ENCODE data around the gene SLX4IP. TPM values are rescaled to one million over a fixed set of nuclear protein-coding genes. Genes with fewer than 3 reads are reported as not detected.

Gene SLX4IP
- polyA plus RNA-seq, 3 donors: 0.76 to 2.5 (median 1.1) TPM

DNA sequence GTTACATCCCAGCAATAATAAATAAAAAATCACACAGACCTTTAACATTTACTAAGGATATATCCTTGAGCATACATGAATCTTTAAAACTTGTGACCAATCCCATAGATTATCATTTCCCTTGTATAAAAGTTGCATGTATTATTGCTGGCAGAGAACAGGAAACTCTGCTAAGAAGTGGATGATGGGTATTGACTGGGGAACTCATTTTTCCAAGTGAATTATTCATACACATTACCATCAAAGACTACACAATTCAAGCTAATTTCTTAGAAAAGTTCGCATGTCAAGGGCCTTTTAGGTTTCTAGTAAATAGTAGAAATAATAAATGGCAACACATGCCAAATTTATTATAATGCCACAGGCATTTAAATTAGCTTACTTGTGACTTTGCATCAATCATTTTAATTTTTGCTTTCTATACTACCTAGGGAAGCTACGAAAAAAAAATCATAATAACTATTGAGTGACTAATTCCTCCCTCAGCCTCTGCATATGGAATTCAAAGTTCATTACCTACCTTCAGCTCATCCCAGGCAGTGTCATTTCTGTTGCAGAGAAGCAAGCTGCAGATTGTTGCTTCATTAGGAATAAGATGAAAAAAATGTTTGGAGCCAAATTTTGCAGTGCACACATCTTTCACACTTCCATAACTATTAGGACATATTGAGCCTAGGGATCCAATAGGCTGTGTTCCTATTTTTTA, 26.8 kb upstream of the SLX4IP start:
- Histone ChIP-seq H2AFZ (ENCODE audit: insufficient read depth, low read depth, low read length, poor library complexity, severe bottlenecking) (no peak overlapping the region), H3K9ac (ENCODE audit: insufficient read depth, low read length, poor library complexity, severe bottlenecking) (no peak overlapping the region), H3K4me1 (ENCODE audit: control insufficient read depth in 1 of 2, insufficient read depth in 2 of 2, low read length in 2 of 2) (peaks cover 2 to 12% of the 10 kb centered on the region in 2 donors), H3K36me3 (replicated peaks in 1 of 2; ENCODE audit: control insufficient read depth in 1 of 2, insufficient read depth in 2 of 2, low read length in 2 of 2) (peaks cover 44 to 56% of the 10 kb centered on the region in 2 donors), H3K27me3 (ENCODE audit: control insufficient read depth in 2 of 2, insufficient read depth in 2 of 2, low read length in 2 of 2) (no peaks in the 10 kb centered on the region), H3K79me2 (ENCODE audit: insufficient read depth, low read length) (no peaks in the 10 kb centered on the region), H3K27ac (ENCODE audit: low read depth in 1 of 2, low read length in 2 of 2) (no peak overlapping the region), H3K4me3 (replicated peaks in 1 of 3; ENCODE audit: low read depth in 2 of 3, low read length in 3 of 3) (no peak overlapping the region), H3K9me3 (replicated peaks in 1 of 2; ENCODE audit: control insufficient read depth in 1 of 2, insufficient read depth in 1 of 2, low read length in 2 of 2) (no peaks in the 10 kb centered on the region), H4K20me1 (ENCODE audit: insufficient read depth, low read length) (peaks cover under 1% of the 10 kb centered on the region), H3K4me2 (replicated peaks; ENCODE audit: extremely low read depth, low read length, poor library complexity, severe bottlenecking) (no peak overlapping the region)
- Mint-ChIP-seq H3K4me3 (no peak overlapping the region), H3K27ac (no peak overlapping the region), H3K27me3 (ENCODE audit: low read depth in 3 of 3) (no peaks in the 10 kb centered on the region), H3K9me3 (peaks cover 0 to 8% (median 0%) of the 10 kb centered on the region in 7 donors), H3K4me1 (peaks cover 12% of the 10 kb centered on the region), H3K36me3 (peaks cover 46 to 49% of the 10 kb centered on the region in 2 donors)
- DNase-seq: no peak
- no CpG with 5 or more reads among the region's 2 CpGs for WGBS (ENCODE audit: insufficient coverage)
- intact Hi-C loops (cut with micrococcal nuclease): no loop called here
- TF ChIP-seq, protein P1, sequence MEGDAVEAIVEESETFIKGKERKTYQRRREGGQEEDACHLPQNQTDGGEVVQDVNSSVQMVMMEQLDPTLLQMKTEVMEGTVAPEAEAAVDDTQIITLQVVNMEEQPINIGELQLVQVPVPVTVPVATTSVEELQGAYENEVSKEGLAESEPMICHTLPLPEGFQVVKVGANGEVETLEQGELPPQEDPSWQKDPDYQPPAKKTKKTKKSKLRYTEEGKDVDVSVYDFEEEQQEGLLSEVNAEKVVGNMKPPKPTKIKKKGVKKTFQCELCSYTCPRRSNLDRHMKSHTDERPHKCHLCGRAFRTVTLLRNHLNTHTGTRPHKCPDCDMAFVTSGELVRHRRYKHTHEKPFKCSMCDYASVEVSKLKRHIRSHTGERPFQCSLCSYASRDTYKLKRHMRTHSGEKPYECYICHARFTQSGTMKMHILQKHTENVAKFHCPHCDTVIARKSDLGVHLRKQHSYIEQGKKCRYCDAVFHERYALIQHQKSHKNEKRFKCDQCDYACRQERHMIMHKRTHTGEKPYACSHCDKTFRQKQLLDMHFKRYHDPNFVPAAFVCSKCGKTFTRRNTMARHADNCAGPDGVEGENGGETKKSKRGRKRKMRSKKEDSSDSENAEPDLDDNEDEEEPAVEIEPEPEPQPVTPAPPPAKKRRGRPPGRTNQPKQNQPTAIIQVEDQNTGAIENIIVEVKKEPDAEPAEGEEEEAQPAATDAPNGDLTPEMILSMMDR (IDR thresholded peaks at IDR 0.05): no peak

DNA sequence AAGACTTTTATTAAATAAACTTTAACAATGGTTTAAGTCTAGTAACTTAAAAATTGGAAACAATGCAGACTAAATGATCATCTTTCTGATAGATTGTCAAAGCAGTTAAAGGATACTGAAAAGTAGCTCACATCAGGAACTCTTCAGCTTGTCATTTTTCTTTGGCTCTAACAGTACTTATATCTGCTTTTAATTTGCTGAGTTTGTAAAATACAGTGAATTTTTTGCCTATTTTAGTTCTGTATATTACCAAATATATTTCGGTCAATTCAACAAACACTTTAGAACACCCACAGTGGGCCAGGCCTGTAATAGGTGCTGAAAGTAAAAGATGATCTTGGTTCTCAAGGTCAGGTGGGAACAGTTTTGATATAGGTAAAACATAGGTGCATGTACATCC, 23.4 kb upstream of the SLX4IP start:
- WGBS (ENCODE audit: insufficient coverage): no CpG with 5 or more reads among the region's 1 CpG
- no peak for DNase-seq

More for the DNA sequence above, 23.4 kb upstream of the SLX4IP start:
- Mint-ChIP-seq H3K27ac (no peak overlapping the region), H3K4me1 (no peaks in the 10 kb centered on the region), H3K36me3 (peaks cover 52 to 58% of the 10 kb centered on the region in 2 donors), H3K27me3 (ENCODE audit: low read depth in 3 of 3) (no peaks in the 10 kb centered on the region), H3K4me3 (no peak overlapping the region), H3K9me3 (peaks cover 0 to 8% (median 0%) of the 10 kb centered on the region in 7 donors)
- H3K79me2 ChIP-seq (ENCODE audit: insufficient read depth, low read length): no peaks in the 10 kb centered on the region
- peaks cover 21% of the 10 kb centered on the region for H4K20me1 ChIP-seq (ENCODE audit: insufficient read depth, low read length)
- no peak overlapping the region for H3K4me2 ChIP-seq (replicated peaks; ENCODE audit: extremely low read depth, low read length, poor library complexity, severe bottlenecking)
- no peak overlapping the region for H3K27ac ChIP-seq (ENCODE audit: low read depth in 1 of 2, low read length in 2 of 2)
- no peak overlapping the region for H3K4me3 ChIP-seq (replicated peaks in 1 of 3; ENCODE audit: low read depth in 2 of 3, low read length in 3 of 3)
- TF ChIP-seq, protein P1 (IDR thresholded peaks at IDR 0.05): no peak
- no peak overlapping the region for H3K9ac ChIP-seq (ENCODE audit: insufficient read depth, low read length, poor library complexity, severe bottlenecking)
- no peaks in the 10 kb centered on the region for H3K9me3 ChIP-seq (replicated peaks in 1 of 2; ENCODE audit: control insufficient read depth in 1 of 2, insufficient read depth in 1 of 2, low read length in 2 of 2)
- no peaks in the 10 kb centered on the region for H3K27me3 ChIP-seq (ENCODE audit: control insufficient read depth in 2 of 2, insufficient read depth in 2 of 2, low read length in 2 of 2)
- peaks cover 49 to 72% of the 10 kb centered on the region in 2 donors for H3K36me3 ChIP-seq (replicated peaks in 1 of 2; ENCODE audit: control insufficient read depth in 1 of 2, insufficient read depth in 2 of 2, low read length in 2 of 2)
- intact Hi-C loops (cut with micrococcal nuclease): no loop called here
- no peak overlapping the region for H2AFZ ChIP-seq (ENCODE audit: insufficient read depth, low read depth, low read length, poor library complexity, severe bottlenecking)
- no peaks in the 10 kb centered on the region for H3K4me1 ChIP-seq (ENCODE audit: control insufficient read depth in 1 of 2, insufficient read depth in 2 of 2, low read length in 2 of 2)

Data from CD14-positive monocyte (primary cell).